GM21529 (cell line): ENCODE measurements around the gene SF3B1.

ENCODE experiments used
- ATAC-seq: cut with Tn5 transposase; IDR thresholded peaks from one replicate; pipeline ENCODE4 v1.9.1; 2021; ENCODE audit not compliant: unreplicated experiment

The SF3B1 gene

DNA sequence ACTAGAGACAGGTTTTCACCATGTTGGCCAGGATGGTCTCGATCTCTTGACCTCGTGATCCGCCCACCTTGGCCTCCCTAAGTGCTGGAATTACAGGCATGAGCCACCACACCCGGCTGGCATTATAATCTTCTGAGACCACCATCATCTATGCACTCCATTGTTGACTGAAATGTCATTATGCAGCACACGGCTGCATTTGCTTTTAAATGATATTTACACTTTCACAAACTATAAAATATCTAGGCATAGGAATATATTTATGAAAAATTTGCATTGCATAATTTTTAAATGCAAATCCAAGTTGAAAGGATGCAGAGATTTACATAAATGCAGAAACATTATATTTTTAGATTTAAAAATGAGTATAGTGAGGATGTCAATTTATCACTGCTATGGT lies 94.2 kb downstream of the SF3B1 start:
- ATAC-seq, result no peak
